H1 (cell line): ENCODE measurements around the gene SVOPL. TPM values are rescaled to one million over a fixed set of nuclear protein-coding genes. Genes with fewer than 3 reads are reported as not detected.

Experiments used
- BCL11A ChIP-seq, 2 experiments: IDR thresholded peaks; one replicate each; pipeline ENCODE4 v1.6.1; 2011; ENCODE audit warnings: low read depth in 2 of 2, low read length in 2 of 2, mild to moderate bottlenecking in 2 of 2
- CEBPB ChIP-seq: IDR thresholded peaks from 2 replicates; pipeline ENCODE4 v1.6.1; 2012; ENCODE audit warnings: low read depth, low read length
- SP4 ChIP-seq: IDR thresholded peaks from 2 replicates; pipeline ENCODE4 v1.6.1; 2012; ENCODE audit warnings: low read length, inconsistent platforms
- TBP ChIP-seq: IDR thresholded peaks from 2 replicates; pipeline ENCODE4 v1.6.1; 2011; ENCODE audit warnings: low read depth, low read length, improper control_type of control experiment
- polyA plus RNA-seq, 7 experiments: library from polyadenylated mRNA; depleted of rRNA in 3 of 7; stranded (reverse) in 5 of 7; unstranded in 2 of 7; fragments of >200 nt in 5 of 7; fragments of 200-250 nt in 2 of 7; gene quantifications; 1 replicate in 5 of 7; 2 replicates in 1 of 7; 4 replicates in 1 of 7; pipeline versions ENCODE4 v1.2.1 to v1.2.3, GENCODE V29; 2011 to 2013; ENCODE audit warnings: missing spikeins in 2 of 7, mixed read lengths in 2 of 7
- total RNA-seq: library from RNA; stranded (reverse); fragmentation: NEBNext Ultra II Directional; extraction: Animal tissue kit (Norgen Biotek cat#: 25700); gene quantifications from 2 replicates; pipeline ENCODE4 v1.2.1, GENCODE V29; 2021

Gene SVOPL
- total and polyA plus RNA-seq, 2 of the 8 experiments (the other 6 are each of a cell fraction or from before 2014, with no cell fraction given), result 1.1 to 1.4 TPM

GRCh38 chr7:138669364-138669763 is 31.8 kb downstream of the SVOPL start (continued):
- TF ChIP-seq TBP (no peak), CEBPB (no peak), BCL11A (IDR thresholded peaks at IDR 0.05; ENCODE audit: low read depth in 2 of 2, low read length in 2 of 2) (no peak), SP4 (no peak)
- TF ChIP-seq, all 59 proteins: peak for 0
